Breast epithelium (tissue), 3 donors: Measurements from ENCODE around the gene RADIL.

Experiments used
- POLR2A ChIP-seq: fragments of 450-650 bp; IDR thresholded peaks from one replicate; pipeline ENCODE4 v1.6.1; 2016; ENCODE audit warnings: antibody characterized with exemption, mild to moderate bottlenecking, moderate library complexity
- TF ChIP-seq, protein P1 (sequence below), 3 donors: fragments of 450-650 bp; IDR thresholded peaks; one replicate each; pipeline ENCODE4 v1.5.1; 2016 to 2017; ENCODE audit warnings: antibody characterized with exemption in 3 of 3, mild to moderate bottlenecking in 3 of 3, moderate library complexity in 3 of 3

- TF ChIP-seq, protein P1, sequence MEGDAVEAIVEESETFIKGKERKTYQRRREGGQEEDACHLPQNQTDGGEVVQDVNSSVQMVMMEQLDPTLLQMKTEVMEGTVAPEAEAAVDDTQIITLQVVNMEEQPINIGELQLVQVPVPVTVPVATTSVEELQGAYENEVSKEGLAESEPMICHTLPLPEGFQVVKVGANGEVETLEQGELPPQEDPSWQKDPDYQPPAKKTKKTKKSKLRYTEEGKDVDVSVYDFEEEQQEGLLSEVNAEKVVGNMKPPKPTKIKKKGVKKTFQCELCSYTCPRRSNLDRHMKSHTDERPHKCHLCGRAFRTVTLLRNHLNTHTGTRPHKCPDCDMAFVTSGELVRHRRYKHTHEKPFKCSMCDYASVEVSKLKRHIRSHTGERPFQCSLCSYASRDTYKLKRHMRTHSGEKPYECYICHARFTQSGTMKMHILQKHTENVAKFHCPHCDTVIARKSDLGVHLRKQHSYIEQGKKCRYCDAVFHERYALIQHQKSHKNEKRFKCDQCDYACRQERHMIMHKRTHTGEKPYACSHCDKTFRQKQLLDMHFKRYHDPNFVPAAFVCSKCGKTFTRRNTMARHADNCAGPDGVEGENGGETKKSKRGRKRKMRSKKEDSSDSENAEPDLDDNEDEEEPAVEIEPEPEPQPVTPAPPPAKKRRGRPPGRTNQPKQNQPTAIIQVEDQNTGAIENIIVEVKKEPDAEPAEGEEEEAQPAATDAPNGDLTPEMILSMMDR (IDR thresholded peaks at IDR 0.05): no peak
- TF ChIP-seq POLR2A: no peak
Measured at GRCh38 chr7:4851459-4852422, 31.8 kb downstream of the RADIL start.
